ENCODE results near the gene CNGB1.
"Not testable (repeated sequence)": the region's sequence is repeated elsewhere in the genome, so short reads cannot be mapped to it uniquely, and the experiment has no call there.

Gene CNGB1

GRCh38 chr16:57846931-57847330 is 124.0 kb downstream of the CNGB1 start:
- not testable (repeated sequence) for DNase-seq

- no peak for DNase-seq
Measured at GRCh38 chr16:57846078-57846697, 124.7 kb downstream of the CNGB1 start.

GRCh38 chr16:57845115-57845514 is 125.8 kb downstream of the CNGB1 start:
- no peak for DNase-seq

- no peak for DNase-seq
Measured at GRCh38 chr16:57844416-57845030, 126.4 kb downstream of the CNGB1 start.

GRCh38 chr16:57843400-57843799 is 127.5 kb downstream of the CNGB1 start:
- no peak for DNase-seq

- no peak for DNase-seq
Measured at GRCh38 chr16:57842601-57843000, 128.3 kb downstream of the CNGB1 start.

- DNase-seq, result no peak
Measured at GRCh38 chr16:57840833-57841232, 130.1 kb downstream of the CNGB1 start.

GRCh38 chr16:57838161-57838560 is 132.8 kb downstream of the CNGB1 start:
- DNase-seq, result no peak

- DNase-seq, result no peak
Measured at GRCh38 chr16:57837305-57838125, 133.4 kb downstream of the CNGB1 start.

- DNase-seq, result not testable (repeated sequence)
Measured at GRCh38 chr16:57835439-57835838, 135.5 kb downstream of the CNGB1 start.

- DNase-seq, result no peak
Measured at GRCh38 chr16:57834936-57835335, 136.0 kb downstream of the CNGB1 start.

Data from hematopoietic multipotent progenitor cell treated with erythropoietin and hydrocortisone succinate and interleukin-3 and kit ligand, for 6 days (in vitro differentiated cells).